CD4-positive, alpha-beta T cell treated with Interleukin-15 for 1 hour (primary cell): ENCODE data around the gene CNTNAP2.

Source experiments
- DNase-seq: peaks from one replicate; pipeline ENCODE4 v3.0.0-alpha.2; 2020

Gene CNTNAP2

GRCh38 chr7:146922782-146923181 lies 806.2 kb downstream of the CNTNAP2 start:
- DNase-seq: no peak

GRCh38 chr7:146926841-146927240 lies 810.2 kb downstream of the CNTNAP2 start:
- DNase-seq: no peak

- no peak for DNase-seq
These were observed 821.2 kb downstream of the CNTNAP2 start for GRCh38 chr7:146937836-146938235.

GRCh38 chr7:146943483-146943882 lies 826.9 kb downstream of the CNTNAP2 start:
- no peak for DNase-seq

GRCh38 chr7:146948703-146949102 lies 832.1 kb downstream of the CNTNAP2 start:
- no peak for DNase-seq

GRCh38 chr7:146956321-146956720 lies 839.7 kb downstream of the CNTNAP2 start:
- no peak for DNase-seq

GRCh38 chr7:146956853-146957252 lies 840.3 kb downstream of the CNTNAP2 start:
- DNase-seq: no peak

- no peak for DNase-seq
These were observed 844.3 kb downstream of the CNTNAP2 start for GRCh38 chr7:146960773-146961391.

GRCh38 chr7:146961617-146962016 lies 845.0 kb downstream of the CNTNAP2 start:
- DNase-seq: no peak

GRCh38 chr7:146966274-146966673 lies 849.7 kb downstream of the CNTNAP2 start:
- no peak for DNase-seq

- no peak for DNase-seq
These were observed 865.9 kb downstream of the CNTNAP2 start for GRCh38 chr7:146982482-146982881.

GRCh38 chr7:146991596-146991995 lies 875.0 kb downstream of the CNTNAP2 start:
- DNase-seq: no peak

GRCh38 chr7:146993764-146994163 lies 877.2 kb downstream of the CNTNAP2 start:
- DNase-seq: no peak

GRCh38 chr7:147008530-147008929 lies 891.9 kb downstream of the CNTNAP2 start:
- no peak for DNase-seq

GRCh38 chr7:147012666-147013065 lies 896.1 kb downstream of the CNTNAP2 start:
- no peak for DNase-seq

GRCh38 chr7:147013825-147014224 lies 897.2 kb downstream of the CNTNAP2 start:
- no peak for DNase-seq

- DNase-seq: no peak
These were observed 897.8 kb downstream of the CNTNAP2 start for GRCh38 chr7:147014286-147014955.

GRCh38 chr7:147015999-147016398 lies 899.4 kb downstream of the CNTNAP2 start:
- DNase-seq: no peak

GRCh38 chr7:147022056-147022455 lies 905.5 kb downstream of the CNTNAP2 start:
- DNase-seq: no peak

GRCh38 chr7:147023440-147023839 lies 906.8 kb downstream of the CNTNAP2 start:
- no peak for DNase-seq

- DNase-seq: no peak
These were observed 913.4 kb downstream of the CNTNAP2 start for GRCh38 chr7:147029953-147030352.

GRCh38 chr7:147033641-147034040 lies 917.0 kb downstream of the CNTNAP2 start:
- DNase-seq: no peak

- no peak for DNase-seq
These were observed 924.8 kb downstream of the CNTNAP2 start for GRCh38 chr7:147041438-147041837.

- DNase-seq: no peak
These were observed 928.3 kb downstream of the CNTNAP2 start for GRCh38 chr7:147044941-147045340.

- DNase-seq: no peak
These were observed 931.1 kb downstream of the CNTNAP2 start for GRCh38 chr7:147047696-147048095.
